Measurements from ENCODE around the gene PNKD.

DNA sequence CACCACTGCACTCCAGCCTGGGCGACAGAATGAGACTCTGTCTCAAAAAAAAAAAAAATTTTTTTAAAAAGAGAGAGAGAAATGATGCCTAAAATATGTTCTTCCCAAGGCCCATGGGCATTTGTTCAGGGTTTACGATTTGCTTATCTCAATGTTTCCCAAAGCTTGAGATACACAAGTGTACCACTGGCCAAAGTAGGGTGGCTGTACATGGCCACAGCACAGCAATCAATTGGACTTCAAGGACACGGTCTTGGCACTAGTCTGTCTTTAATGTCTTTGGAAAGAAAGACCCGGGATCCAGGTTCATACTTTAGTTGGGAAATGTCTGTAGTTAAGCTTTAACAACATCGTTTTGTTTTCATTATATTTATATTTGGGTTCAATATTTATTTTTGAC lies 76.9 kb downstream of the PNKD start:
- no peak for TF ChIP-seq GATA2 (IDR thresholded peaks at IDR 0.05; ENCODE audit: low read depth, low read length)
- TF ChIP-seq GATA3 (IDR thresholded peaks at IDR 0.05; ENCODE audit: low read depth, low read length) = no peak
